HG03039 (cell line): ENCODE results near the gene SORL1-AS1.
A peak's percentile ranks its signal among the peaks of the same experiment; 100 is the strongest.

Experiments
- ATAC-seq: cut with Tn5 transposase; IDR thresholded peaks from one replicate; pipeline ENCODE4 v1.9.1; 2021; ENCODE audit warnings: mild to moderate bottlenecking, moderate library complexity; ENCODE audit not compliant: unreplicated experiment

SORL1-AS1 gene

DNA sequence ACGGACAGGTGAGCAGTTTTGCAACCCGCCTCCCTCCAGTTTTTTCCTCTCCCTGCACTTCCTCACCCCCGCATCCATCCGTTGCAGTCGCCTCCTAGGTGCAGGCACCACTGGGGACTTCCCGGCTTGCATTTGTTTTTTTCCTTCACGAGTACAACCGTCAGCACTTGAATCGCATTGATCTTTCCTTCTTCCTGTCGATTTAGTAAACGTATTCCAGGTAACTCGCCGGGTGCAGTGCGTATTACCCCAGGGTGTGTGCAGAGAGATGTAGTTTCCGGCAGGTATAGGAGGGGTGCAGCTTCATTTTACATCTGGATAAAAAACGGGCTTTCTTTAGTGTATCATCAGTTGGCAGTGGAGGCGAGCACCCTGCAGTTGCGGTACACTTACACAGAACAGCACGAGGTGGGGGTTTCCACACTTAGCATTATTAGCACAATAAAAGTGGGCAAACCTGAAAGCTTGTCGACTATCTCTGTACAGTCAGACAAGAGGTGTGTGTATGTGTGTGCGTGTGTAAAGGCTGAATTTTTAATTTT is at the start of gene SORL1-AS1:
Gene SORL1-AS1, minus strand, starts transcription at position 359 of the 542 bp plus-strand sequence.
- ATAC-seq = peak; percentile 14

DNA sequence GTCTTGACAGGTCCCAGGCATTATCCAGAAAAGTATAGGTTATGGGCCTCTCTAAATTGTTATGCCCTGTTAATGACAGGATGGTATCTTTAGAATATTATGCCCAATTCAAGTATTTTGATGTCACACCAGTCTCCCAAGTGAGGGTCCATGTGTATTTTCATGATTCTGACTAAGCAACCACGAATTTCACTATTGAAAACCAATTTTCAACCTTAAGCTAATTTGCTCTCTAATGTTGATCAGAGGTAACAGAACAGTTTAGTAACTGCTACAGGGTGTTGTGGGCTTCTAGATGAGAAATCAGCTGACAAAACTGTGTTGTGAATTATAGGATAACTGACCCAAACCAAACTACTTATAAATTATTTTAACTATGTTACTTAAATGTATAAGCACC is 48.0 kb upstream of the SORL1-AS1 start:
- no peak for ATAC-seq

DNA sequence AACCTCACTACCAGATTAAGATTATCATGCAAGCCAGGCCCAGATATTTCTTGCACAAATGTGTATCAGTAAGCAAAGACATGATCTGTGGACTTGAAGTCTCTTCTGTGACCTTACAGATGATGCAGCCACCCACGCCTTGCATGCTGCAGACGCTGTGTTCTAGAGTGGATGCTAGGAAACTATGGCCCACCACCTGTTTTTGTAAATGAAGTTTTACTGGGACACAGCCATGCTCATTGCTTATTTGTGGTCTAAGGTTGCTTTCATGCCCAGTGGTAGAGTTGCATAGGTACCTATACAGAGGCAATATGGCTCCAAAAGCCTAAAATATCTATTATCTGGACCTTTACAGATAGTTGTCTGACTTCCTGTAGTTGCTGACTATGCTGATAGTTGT is 47.5 kb upstream of the SORL1-AS1 start:
- no peak for ATAC-seq

DNA sequence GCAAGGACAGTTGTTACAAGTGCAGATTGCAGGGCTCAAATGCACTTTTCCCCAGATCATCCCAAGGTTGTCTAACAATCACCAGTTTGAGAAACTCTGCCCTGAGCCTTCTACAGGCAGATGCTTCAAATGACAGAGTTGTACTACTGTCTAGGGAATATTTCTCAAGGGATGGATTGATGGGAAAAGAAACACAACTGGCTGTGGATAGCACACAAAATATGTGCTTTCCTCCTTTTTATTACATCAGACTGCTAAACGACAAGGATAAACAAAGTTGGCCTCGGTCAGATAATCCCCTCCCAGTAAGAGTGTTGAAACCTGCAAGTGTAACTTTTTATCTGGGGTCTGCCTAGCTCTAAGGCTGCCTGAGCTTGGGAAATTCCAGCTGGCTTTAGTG is 46.6 kb upstream of the SORL1-AS1 start:
- ATAC-seq = no peak

DNA sequence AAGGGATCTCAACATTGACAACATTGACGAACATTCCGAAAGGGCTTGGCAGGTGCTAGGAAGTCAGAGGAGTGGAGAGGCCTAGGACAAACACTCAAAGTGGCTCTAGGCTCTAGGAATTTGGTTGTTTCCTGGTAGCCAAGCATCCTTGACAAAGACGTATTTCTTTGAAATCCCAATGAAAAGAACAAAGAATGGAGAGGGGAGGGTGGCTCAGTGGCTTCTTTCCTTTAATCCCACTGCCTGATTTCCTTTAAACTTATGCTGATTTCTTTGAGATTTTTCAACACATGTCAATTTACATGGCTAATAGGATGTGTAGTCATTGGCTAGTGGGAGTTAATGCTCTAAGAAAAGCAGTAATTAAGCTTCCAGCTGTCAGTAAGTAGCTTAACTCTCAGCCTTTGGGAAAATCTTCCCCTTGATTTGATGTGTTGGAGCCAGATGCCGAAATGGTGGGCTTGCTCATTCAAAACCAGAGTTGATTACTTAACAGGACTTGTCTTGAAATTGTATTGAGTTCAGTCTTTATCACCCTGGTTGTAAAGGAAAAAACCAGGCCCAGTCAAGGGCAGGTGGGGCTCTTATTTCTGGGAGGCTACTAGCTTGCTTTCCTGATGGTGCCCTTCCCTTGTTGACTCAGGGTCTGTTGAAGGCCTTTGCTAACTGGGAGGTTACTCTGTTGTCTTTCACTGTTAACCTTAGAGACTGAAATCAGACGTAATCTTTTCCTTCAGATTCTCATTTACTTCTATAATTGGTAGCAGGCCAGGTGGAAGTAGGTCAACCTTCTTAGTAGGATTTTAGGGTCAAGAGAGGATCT is 44.6 kb upstream of the SORL1-AS1 start:
- ATAC-seq = no peak

DNA sequence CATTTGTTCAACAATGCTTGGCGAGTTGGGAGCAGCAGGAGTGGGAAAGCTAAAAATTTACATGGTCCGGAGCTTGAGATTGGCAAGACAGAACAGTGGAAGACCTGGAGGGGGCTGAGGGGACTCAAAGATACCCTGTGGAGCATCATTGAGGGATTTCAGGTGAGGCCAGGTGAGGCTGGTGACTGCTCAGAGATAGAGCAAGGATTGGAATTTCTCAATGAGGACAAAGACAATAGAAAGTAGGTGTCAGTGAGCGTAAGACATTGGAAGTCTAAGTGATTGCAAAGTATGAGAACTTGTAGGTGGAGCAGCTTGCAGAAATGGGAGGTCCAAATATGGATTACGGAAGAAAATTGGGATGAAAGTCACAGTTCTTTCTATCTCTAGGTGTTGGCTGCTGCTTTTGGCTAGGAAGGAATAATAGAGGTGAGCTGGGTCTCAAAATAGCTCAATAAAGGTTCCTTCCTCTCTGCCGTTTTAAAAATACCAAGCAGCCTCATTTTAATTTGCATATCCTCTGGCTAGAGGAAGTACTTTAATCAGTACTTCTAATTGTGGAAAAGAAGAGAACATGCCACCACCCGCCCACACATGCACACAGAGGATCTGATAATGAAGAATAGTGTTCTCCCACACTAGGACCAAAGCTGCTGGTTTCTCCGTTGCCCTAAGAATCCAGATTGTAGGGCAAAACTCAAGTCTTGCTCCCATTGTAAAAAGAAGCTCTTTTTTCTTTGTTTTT is 41.8 kb upstream of the SORL1-AS1 start:
- peak; percentile 56 for ATAC-seq

DNA sequence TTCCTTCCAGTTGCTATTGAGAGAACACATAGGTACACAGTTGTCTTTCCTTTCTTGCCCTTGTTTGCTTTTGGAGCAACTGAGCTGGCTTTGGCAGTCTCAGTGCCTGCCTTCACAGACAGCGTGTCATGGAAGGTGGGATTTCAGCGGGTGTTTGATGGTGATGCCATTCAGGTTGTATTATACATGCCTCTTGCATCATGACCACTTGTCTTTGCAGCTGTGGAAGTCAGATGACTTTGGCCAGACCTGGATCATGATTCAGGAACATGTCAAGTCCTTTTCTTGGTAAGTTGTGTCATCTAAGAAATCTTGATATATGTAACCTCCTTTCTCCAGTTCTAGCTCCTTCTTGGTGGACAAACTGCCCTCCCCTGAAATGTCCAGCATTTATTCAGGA is 37.1 kb upstream of the SORL1-AS1 start:
- no peak for ATAC-seq

DNA sequence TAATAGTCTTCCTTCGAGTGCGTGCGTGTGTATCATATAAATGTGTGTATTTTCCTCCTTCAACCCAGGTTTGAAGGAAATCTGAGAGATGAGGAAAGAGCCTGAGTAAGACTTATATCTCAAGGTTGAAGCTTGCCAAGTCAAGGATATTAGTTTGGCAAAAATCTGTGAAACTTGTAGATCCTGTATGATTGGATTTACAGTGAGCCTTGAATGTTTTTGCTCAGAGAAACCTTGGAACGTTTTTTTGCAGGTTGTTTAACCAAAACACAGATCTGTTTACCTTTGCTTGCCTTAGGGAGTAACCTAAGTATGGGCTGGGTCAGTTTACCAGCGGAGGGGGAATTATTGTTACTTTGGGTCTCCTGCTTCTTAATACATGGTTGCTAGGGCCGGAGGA is 35.9 kb upstream of the SORL1-AS1 start:
- ATAC-seq = no peak

DNA sequence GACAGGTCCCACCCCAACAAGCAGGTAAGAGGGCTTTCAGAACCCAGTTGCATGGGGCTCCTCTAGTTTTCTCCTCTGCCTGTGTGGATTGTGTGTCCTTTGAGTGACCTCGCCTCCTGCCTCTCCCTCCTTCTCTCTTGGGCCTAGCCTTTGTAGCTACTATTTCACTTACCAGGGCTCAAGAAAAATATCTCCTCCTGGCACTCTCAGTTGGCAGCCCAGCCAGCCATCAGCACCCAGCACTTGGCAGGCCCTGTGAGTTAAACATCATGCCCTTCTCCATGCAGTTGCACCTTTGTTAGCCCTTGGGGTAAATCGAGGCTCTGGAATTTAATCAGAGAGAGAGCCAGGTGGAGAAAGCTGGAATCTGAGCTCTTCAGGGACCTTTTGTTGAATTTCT is 35.4 kb upstream of the SORL1-AS1 start:
- no peak for ATAC-seq

DNA sequence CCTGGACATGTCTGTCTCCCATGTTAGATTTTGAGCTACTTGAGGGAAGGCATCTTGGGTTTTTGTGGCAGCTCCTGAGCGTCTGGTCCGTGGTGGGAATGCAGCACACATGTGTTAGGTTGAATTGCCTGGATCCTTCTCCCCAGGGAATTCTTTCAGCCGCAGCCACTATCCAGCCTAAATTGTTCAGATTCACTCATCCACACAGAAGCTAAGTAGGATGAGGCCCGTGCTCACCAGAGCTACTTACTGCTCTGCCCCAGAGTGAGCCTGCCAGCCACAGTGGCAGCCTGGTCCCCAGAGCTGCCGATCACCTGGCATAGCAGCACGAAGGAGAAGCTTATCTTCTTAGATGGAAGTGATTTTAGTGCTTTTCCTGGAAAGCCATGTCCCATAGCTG is 34.4 kb upstream of the SORL1-AS1 start:
- ATAC-seq = no peak

DNA sequence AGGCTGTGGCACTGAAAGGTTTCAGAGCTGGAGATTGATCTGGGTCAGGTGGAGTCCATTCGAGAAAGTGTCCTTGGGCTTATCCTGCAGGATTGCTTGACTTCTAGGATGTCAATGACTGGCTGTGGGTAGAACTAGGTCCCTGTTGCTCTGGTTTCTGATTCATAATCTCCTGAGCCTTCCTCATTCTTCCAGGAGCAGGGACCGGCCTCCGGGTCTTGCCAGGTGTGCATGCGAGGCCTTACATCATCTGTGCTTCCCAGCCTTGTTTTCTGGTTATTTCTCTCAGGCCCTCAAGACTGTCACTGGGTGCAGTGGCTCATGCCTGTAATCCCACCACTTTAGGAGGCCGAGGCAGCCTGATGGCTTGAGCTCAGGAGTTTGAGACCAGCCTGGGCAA is 33.3 kb upstream of the SORL1-AS1 start:
- ATAC-seq = no peak

DNA sequence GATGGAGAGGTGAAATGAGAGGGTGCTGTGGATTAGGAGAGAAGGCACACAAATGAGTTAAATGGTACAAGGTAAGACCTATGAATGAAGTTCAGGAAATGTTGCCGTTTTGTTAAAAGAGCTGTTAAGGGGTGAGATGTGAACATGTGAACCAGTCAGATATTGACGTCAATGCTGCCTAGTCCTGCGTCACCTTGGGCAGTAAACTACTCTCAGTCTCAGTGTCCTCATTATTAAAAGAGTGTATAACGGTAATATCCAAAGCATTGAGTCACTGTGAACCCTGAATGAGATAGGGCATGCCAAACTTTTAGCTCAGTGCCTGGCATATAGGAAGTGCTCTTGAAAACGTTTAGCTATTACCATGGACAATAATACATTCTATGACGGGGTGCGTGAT is 32.4 kb upstream of the SORL1-AS1 start:
- ATAC-seq = no peak

DNA sequence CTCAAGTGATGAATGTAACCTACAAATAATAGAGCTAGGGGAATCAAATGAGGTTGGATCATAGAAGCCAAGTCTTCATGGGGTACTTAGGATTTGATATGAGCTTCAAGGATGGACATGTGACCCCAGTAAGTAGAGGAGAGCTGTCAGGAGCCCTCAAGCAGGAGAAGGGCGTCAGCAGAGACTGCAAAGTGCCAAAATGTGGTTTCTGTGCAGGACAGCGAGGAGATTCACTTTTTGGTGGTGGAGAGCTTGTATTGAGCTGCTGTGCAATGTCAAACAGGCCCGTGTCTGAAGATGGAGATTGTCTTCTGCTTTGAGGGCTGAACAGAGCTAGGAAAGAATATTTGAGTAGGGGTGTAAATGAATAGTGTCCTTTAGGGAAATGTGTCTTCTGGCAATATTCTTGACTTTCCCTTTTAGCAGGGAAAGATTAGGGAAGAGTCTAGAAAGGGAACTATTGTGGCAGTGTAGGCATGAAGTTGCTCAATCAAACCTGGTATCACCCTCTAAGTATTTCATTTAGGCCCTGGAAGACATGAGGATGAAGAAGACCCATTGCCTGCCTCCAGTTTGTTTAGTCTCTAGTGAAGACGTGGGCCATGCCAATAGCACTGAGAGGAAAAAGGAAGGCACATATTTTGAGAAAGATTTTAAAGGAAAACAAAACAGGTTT is 31.2 kb upstream of the SORL1-AS1 start:
- ATAC-seq = no peak

DNA sequence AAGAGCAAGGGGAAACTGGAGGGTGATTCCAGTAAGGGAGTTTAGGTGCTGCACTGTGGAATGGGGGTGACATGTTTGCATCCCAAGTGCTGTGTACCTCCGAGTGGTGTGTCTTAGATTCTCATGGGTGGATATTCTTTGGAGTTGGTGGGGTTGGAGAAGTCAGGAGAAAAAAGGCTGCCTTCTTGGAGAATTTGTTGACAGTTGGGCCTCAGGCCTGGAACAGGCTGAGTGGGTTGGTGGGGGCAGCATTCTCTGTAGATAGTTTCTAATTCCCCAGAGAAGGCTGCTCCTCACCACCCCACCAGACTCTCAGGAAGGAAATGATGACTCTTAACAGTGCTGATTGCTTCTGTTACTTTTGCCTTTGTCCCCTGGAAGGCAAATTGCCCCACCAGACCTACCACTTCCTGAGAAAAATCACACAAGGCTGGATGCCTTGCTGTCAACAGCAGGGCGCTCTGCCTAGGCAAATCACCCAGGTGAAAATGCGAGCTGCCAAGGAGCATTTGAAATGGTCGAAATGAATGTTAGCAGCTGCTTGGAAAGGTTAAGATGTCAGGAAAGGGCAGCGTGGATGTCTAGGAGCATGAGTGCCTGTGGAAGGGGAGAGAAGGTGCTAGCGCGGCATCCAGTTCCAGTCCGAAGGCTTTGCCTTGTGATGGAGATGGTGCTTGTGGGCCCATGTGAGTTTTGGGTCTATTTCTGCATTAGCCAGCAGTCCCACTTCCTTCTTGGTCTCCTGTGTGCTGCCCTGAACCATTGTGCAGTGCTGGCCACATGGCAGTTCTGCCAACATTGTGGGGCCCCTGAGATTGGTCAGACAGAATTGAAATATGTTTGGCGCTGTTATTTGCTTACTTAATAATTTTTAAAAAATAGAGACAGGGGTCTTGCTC is 29.7 kb upstream of the SORL1-AS1 start:
- peak; percentile 75 for ATAC-seq

DNA sequence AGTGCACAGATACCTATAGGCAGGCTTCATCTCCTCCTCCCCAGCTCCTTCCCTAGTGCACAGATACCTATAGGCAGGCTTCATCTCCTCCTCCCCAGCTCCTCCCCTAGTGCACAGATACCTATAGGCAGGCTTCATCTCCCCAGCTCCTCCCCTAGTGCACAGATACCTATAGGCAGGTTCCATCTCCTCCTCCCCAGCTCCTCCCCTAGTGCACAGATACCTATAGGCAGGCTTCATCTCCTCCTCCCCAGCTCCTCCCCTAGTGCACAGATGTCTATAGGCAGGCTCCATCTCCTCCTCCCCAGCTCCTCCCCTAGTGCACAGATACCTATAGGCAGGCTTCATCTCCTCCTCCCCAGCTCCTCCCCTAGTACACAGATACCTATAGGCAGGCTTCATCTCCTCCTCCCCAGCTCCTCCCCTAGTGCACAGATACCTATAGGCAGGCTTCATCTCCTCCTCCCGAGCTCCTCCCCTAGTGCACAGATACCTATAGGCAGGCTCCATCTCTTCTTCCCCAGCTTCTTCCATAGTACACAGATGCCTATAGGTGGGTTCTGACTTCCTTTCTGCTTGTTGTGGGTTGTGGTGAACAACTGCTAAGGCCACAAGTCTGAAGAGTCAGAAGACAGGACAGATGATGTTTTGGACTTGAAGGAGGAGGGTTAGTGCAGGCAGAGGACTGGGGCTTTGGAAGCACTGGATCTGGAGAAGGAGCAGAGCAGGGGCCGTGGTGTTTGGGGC is 28.9 kb upstream of the SORL1-AS1 start:
- peak; percentile 25 for ATAC-seq

DNA sequence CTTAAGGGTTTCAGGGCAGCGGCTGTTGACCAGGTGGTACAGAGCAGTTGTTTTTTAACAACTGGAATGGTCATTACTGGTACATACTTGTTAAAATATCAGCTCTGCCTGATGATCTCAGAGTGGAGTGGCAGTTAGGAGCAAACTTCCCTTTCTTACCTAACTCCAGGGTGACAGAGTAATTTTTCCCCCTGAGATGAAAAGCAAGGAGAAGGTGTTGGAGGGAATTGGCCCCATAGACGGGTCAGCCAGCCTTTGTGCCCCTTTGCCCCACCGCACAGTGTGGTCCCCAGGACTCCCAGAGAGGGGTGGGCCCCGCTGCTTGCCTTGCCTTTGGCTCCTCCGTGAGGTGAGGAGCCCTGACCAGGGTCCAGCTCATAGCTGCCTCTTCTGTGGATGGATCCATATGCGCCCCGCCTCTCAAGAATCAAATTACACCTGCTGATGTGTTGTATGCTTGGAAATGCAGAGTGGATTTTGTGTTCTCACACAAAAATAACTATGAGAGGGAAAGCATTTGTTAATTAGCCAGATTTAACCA is 27.0 kb upstream of the SORL1-AS1 start:
- ATAC-seq = no peak

DNA sequence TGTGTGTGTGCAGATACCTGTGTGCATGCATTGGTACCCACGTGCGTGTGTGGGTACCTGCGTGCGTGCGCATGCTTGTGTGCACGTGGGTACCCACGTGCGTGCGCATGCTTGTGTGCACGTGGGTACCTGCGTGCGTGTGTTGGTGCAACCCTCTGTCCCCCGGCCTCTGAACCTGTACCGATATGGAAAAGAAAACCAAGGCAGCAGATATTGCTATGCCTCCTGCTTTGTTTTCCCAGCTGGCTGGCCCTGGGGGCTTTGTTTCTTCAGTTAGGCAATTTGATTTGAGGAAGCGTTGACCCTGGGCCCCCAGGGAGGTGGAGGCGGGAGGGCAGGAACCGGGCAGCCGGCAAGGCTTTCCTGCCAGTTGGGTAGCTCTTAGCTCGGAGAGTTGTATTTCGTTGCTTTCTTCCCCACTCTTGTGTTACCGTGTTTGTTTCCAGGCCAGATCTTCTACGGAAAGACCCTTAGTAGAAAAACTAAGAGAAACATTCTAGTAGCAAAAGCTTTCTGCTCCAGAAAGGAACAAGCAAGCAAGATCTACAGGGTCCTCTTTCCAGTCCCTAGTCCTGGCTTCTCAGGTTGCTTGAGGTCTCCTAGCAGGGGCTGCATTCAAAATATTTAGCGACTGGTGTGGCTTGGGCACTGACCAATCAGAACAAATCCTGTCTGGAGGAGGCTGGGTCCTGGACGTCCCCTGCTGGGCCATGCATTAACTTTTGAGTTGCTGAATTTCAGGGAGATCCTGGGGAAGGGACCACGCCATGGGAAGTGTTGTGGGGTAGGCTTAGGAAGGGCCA is 26.3 kb upstream of the SORL1-AS1 start:
- ATAC-seq = no peak

DNA sequence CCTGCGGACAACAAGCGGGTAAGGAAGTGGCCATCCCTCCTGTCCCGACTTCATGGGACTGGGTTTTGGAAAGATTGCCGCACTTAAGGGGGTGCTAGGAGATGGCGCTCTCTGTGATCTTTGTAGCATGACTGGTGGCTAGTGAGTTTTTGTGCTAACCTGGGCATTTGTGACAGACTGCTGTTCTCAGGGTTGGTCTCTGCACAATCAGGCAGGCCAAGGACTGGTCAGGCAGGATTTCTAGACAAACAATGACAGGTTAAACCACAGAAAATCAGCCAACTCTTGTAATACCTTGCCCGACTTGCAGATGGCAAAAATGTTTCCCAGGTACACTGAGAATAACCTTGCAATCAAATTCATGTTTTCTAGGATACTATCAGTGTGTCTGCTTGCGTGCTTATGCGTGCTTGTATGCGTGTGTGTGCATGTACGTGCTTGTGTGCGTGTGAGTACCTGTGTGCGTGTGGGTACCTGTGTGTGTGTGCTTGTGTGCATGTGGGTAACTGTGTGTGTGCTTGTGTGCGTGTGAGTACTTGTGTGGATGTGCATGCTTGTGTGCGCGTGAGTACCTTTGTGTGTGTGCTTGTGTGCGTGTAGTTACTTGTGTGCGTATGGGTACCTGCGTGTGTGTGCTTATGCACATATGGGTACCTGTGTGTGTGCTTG is 25.6 kb upstream of the SORL1-AS1 start:
- no peak for ATAC-seq
